Breast epithelium (tissue), 4 donors: ENCODE measurements around the gene BCAS3. TPM values are rescaled to one million over a fixed set of nuclear protein-coding genes. Genes with fewer than 3 reads are reported as not detected.

Source experiments
- DNase-seq, 2 donors: peaks; one replicate each; pipeline ENCODE4 v3.0.0-alpha.2; 2019; ENCODE audit warnings: low spot score in 2 of 2
- H3K27ac ChIP-seq, 2 donors: fragments of 200-600 bp; sonication (generic) in 1 of 2; one replicate each; pipeline ENCODE4 v1.5.1; 2016 to 2019; ENCODE audit warnings: mild to moderate bottlenecking in 1 of 2
- H3K27me3 ChIP-seq, 2 donors: fragments of 200-600 bp; sonication (generic) in 1 of 2; one replicate each; pipeline versions ENCODE4 v1.5.1 to v1.6.0; 2017 to 2019; ENCODE audit warnings: control low read depth in 1 of 2, mild to moderate bottlenecking in 1 of 2
- H3K36me3 ChIP-seq: fragments of 200-600 bp; one replicate; pipeline ENCODE4 v1.5.1; 2019
- H3K4me1 ChIP-seq, 2 donors: fragments of 200-600 bp; sonication (generic); one replicate each; pipeline ENCODE4 v1.5.1; 2016 to 2019; ENCODE audit warnings: control low read depth in 1 of 2
- H3K4me3 ChIP-seq, 3 donors: fragments of 200-600 bp; sonication (generic); 1 replicate in 2 of 3; 2 replicates in 1 of 3; pipeline ENCODE4 v1.5.1; 2016 to 2019; ENCODE audit warnings: mild to moderate bottlenecking in 3 of 3, moderate library complexity in 2 of 3
- H3K9me3 ChIP-seq, 2 donors: fragments of 200-600 bp; sonication (generic) in 1 of 2; one replicate each; pipeline ENCODE4 v1.5.1; 2016 to 2019; ENCODE audit warnings: control low read depth in 1 of 2
- POLR2A ChIP-seq: fragments of 450-650 bp; IDR thresholded peaks from one replicate; pipeline ENCODE4 v1.6.1; 2016; ENCODE audit warnings: antibody characterized with exemption, mild to moderate bottlenecking, moderate library complexity
- POLR2AphosphoS5 ChIP-seq, 3 donors: sonication (generic); formaldehyde crosslinking; IDR thresholded peaks; one replicate each; pipeline ENCODE4 v1.6.1; 2017; ENCODE audit warnings: antibody characterized with exemption in 3 of 3
- intact Hi-C: fragments of 100-400 bp; cut with DNase I; formaldehyde crosslinking; loops from one replicate; pipeline ENCODE4 v1.15.1; 2023; ENCODE audit warnings: low total_unique reads
- total RNA-seq, 3 donors: library from RNA; depleted of rRNA; stranded (reverse); fragments of >200 nt; gene quantifications; one replicate each; pipeline ENCODE4 v1.1.0, GENCODE V29; 2016
- TF ChIP-seq, protein P1 (sequence below), 3 donors: fragments of 450-650 bp; IDR thresholded peaks; one replicate each; pipeline ENCODE4 v1.5.1; 2016 to 2017; ENCODE audit warnings: antibody characterized with exemption in 3 of 3, mild to moderate bottlenecking in 3 of 3, moderate library complexity in 3 of 3

The BCAS3 gene
- total RNA-seq, 3 donors from 2014 or later: 30.8 to 47.9 (median 31.2) TPM

DNA sequence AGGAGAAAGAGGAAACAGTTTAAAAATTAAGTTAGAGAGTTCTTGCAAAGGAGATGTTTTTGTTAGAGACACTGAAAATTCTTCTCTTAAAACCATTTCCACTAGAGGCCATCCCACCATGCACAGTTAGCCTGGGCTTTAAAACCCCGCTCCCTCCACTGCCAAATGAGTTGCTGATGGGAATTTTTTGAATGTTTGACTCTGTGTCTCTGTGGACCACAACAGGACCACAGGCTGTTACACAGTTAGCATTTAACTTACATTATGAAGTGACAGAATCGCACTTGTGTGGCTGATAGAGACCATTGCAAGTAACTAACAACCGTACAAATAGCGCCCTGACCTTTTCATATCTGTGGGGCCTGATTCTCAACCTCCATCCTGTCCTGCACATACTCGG is 647.3 kb downstream of the BCAS3 start:
- TF ChIP-seq POLR2AphosphoS5 (IDR thresholded peaks at IDR 0.05) (no peak), POLR2A (no peak)
- TF ChIP-seq, protein P1, sequence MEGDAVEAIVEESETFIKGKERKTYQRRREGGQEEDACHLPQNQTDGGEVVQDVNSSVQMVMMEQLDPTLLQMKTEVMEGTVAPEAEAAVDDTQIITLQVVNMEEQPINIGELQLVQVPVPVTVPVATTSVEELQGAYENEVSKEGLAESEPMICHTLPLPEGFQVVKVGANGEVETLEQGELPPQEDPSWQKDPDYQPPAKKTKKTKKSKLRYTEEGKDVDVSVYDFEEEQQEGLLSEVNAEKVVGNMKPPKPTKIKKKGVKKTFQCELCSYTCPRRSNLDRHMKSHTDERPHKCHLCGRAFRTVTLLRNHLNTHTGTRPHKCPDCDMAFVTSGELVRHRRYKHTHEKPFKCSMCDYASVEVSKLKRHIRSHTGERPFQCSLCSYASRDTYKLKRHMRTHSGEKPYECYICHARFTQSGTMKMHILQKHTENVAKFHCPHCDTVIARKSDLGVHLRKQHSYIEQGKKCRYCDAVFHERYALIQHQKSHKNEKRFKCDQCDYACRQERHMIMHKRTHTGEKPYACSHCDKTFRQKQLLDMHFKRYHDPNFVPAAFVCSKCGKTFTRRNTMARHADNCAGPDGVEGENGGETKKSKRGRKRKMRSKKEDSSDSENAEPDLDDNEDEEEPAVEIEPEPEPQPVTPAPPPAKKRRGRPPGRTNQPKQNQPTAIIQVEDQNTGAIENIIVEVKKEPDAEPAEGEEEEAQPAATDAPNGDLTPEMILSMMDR (IDR thresholded peaks at IDR 0.05): no peak
- Histone ChIP-seq H3K36me3 (no peaks in the 10 kb centered on the region), H3K9me3 (no peaks in the 10 kb centered on the region), H3K4me3 (no peak overlapping the region), H3K4me1 (no peaks in the 10 kb centered on the region), H3K27me3 (no peaks in the 10 kb centered on the region), H3K27ac (no peak overlapping the region)
- intact Hi-C loops: no loop called here
- no peak for DNase-seq

DNA sequence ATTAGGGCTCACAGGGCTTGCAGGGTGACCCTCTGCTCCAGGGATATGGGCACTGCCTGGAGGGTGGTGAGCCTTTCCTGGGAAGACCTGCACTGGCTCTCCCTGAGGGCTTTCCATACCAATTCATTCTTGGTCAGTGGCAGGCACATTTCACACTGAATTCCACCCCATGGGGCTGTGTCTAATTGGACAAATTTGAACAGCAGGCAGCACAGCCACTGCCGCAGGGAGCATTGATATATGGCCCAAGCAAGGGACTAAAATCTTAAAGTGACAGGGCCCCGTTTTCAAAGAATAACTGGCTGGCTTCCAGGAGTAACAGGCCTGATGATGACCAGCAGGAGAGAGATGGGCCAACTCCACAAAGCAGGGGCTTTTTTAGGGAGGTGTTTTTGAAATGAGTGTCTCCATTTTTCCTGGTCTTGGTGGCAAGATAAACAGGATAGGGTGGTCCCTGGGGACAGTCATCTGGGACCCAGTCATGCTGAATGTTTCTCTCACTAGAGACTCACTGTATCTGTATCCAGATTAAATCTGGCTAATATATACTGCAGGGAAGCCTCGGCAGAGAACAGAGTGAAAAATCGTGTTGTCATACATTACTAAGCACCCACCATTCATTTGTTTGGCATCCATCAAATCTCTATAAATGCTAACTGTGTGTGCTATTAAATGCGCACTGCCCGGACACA is 647.9 kb downstream of the BCAS3 start:
- no peak overlapping the region for H3K27ac ChIP-seq
- H3K36me3 ChIP-seq: no peaks in the 10 kb centered on the region
- H3K4me3 ChIP-seq: no peak overlapping the region
- DNase-seq: no peak
- no peaks in the 10 kb centered on the region for H3K4me1 ChIP-seq
- H3K9me3 ChIP-seq: no peaks in the 10 kb centered on the region
- intact Hi-C loops: no loop called here
- H3K27me3 ChIP-seq: no peaks in the 10 kb centered on the region
- no peak for TF ChIP-seq POLR2AphosphoS5 (IDR thresholded peaks at IDR 0.05)
- TF ChIP-seq POLR2A: no peak
- TF ChIP-seq, protein P1 (IDR thresholded peaks at IDR 0.05): no peak

DNA sequence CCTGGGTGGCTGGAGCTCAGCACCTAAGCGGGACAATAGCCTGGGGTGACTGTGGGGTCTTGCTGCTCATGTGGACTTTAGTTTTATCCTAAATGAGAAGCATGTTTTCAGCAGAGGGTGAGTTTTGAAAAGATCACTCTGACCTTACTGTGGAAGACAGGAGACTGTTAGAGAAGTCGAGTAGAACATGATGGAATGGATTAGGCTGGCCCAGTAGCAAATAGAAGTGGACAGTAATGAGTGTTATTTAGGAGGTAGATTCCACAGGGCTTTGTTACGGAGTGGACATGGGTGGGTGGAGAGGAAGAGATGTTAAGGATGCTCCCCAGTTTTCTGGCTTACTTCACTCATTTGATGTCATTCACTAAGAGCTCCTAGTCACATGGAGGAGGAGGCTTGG is 648.7 kb downstream of the BCAS3 start:
- Histone ChIP-seq H3K4me1 (no peaks in the 10 kb centered on the region), H3K4me3 (no peak overlapping the region), H3K36me3 (no peaks in the 10 kb centered on the region), H3K27ac (peak overlapping the region in 1 of 2 donors; percentile 14), H3K27me3 (no peaks in the 10 kb centered on the region), H3K9me3 (no peaks in the 10 kb centered on the region)
- TF ChIP-seq POLR2AphosphoS5 (IDR thresholded peaks at IDR 0.05) (no peak), POLR2A (no peak)
- TF ChIP-seq, protein P1 (IDR thresholded peaks at IDR 0.05): no peak
- intact Hi-C loops: no loop called here
- no peak for DNase-seq

DNA sequence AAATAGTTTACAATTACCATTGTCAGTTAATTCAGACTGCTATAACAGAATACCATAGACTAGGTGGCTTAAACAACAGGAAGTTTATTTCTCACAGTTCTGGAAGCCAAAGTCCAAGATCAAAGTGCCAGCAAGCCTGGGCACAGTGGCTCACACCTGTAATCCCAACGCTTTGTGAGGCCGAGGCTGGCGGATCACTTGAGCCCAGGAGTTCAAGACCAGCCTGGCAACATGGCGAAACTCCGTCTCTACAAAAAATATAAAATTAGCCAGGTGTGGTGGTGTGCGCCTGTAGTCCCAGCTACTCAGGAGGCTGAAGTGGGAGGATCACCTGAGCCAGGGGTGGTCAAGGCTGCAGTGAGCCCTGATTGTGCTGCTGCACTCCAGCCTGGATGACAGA is 650.7 kb downstream of the BCAS3 start:
- intact Hi-C loops: no loop called here
- Histone ChIP-seq H3K4me3 (no peak overlapping the region), H3K27ac (no peak overlapping the region), H3K4me1 (no peaks in the 10 kb centered on the region), H3K27me3 (no peaks in the 10 kb centered on the region), H3K36me3 (no peaks in the 10 kb centered on the region), H3K9me3 (no peaks in the 10 kb centered on the region)
- TF ChIP-seq POLR2A: no peak
- no peak for DNase-seq

DNA sequence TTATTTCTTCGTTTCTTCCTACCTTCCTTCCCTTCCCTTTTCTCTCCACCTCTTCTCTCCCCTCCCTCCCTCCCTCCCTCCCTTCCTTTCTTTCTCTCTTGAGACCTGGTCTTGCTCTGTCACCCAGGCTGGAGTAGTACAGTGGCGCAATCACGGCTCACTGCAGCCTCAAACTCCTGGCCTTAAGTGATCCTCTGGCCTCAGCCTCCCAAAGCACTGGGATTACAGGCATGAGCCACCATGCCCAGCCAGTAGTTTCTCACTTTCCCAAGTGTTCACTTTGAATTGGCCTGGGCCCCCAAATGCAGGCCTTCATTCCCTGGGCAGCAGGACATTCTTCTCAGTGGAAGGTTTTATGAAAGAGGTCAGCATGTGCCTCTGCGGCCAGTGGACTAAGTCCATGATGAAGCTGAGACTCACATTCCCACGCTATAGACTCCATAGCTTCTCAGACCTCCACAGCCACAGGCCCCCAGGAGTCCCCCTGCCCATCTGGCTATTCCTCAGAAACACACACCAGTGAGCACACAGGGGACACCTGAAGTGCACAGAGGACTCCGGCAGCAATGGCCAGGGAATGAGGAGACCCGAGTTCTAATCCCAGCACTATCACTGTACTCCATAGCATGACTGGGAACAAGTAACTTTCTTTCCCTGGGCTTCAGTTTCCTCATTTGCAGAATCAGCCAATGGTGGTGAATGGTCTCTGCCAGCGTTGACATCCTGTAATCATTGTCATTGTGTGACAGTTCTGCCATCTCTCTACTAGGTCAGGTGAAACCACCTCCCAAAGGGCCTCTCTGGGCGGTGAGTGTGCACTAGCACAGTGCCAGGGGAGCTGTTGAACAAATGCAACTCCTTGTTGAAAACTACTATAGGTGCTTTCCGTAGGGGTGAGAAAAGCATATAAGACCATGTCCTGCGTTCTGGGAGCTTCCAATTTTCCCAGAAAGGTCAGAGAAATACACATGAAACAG is 652.8 kb downstream of the BCAS3 start:
- no peak for DNase-seq
- TF ChIP-seq POLR2AphosphoS5 (IDR thresholded peaks at IDR 0.05): no peak
- TF ChIP-seq, protein P1 (IDR thresholded peaks at IDR 0.05): no peak
- no peak for TF ChIP-seq POLR2A
- no peaks in the 10 kb centered on the region for H3K27me3 ChIP-seq
- intact Hi-C loops: no loop called here
- no peak overlapping the region for H3K4me3 ChIP-seq
- no peaks in the 10 kb centered on the region for H3K36me3 ChIP-seq
- H3K9me3 ChIP-seq: no peaks in the 10 kb centered on the region
- peak overlapping the region in 1 of 2 donors; percentile 41 for H3K27ac ChIP-seq
- no peaks in the 10 kb centered on the region for H3K4me1 ChIP-seq
